Endothelial cell of umbilical vein (primary cell): ENCODE data around the gene MESP1. TPM values are rescaled to one million over a fixed set of nuclear protein-coding genes. Genes with fewer than 3 reads are reported as not detected.

Experiments used
- BruUV-seq: library from RNA; stranded (reverse); fragments of 400-500 nt; replicated peaks from 2 replicates; lab custom pipeline; 2021; lab: Mats Ljungman, UMichigan
- CTCF ChIA-PET: fragments of 300-600, 350-600 bp; sonication (Branson Sonifier 250); formaldehyde crosslinking; loops from one replicate; lab custom pipeline; 2021; ENCODE audit warnings: antibody characterized with exemption, inconsistent platforms; lab: Charles Lee
- POLR2A ChIA-PET: fragments of 300-600, 350-600 bp; sonication (Branson Sonifier 250); formaldehyde crosslinking; loops from one replicate; lab custom pipeline; 2021; ENCODE audit warnings: antibody characterized with exemption, inconsistent platforms; lab: Charles Lee
- DNase-seq: peaks from one replicate; pipeline ENCODE4 v3.0.0-alpha.2; 2011; ENCODE audit warnings: low read depth, low spot score
- FAIRE-seq: peaks from 2 replicates; lab custom pipeline; 2011; peaks lifted over from hg19 to GRCh38; lab: Jason Lieb, UNC
- H2AFZ ChIP-seq: 2 replicates; pipeline ENCODE4 v1.6.0; 2012; ENCODE audit warnings: low read depth, low read length, control low read depth, inconsistent platforms
- H3K27ac ChIP-seq: 2 replicates; pipeline ENCODE4 v1.5.1; 2011; ENCODE audit warnings: low read depth, mild to moderate bottlenecking, control low read depth, low read length, moderate library complexity; ENCODE audit not compliant: insufficient read depth
- H3K27me3 ChIP-seq, 2 experiments: 2 replicates each; pipeline versions ENCODE4 v1.6.0 to v1.6.1; 2011; ENCODE audit warnings: low read length in 2 of 2, mixed read lengths in 1 of 2; ENCODE audit not compliant: control insufficient read depth in 2 of 2, insufficient read depth in 2 of 2
- H3K36me3 ChIP-seq, 2 experiments: 2 replicates in 1 of 2; 3 replicates in 1 of 2; pipeline ENCODE4 v1.5.1; 2011; ENCODE audit warnings: low read length in 2 of 2, mild to moderate bottlenecking in 1 of 2, moderate library complexity in 1 of 2; ENCODE audit not compliant: control insufficient read depth in 2 of 2, insufficient read depth in 2 of 2; ENCODE audit errors: extremely low read depth in 1 of 2
- H3K4me1 ChIP-seq: 3 replicates; pipeline ENCODE4 v1.5.1; 2011; ENCODE audit warnings: mild to moderate bottlenecking, low read length; ENCODE audit not compliant: control insufficient read depth, insufficient read depth; ENCODE audit errors: extremely low read depth
- H3K4me2 ChIP-seq: 2 replicates; pipeline ENCODE4 v1.6.1; 2011; ENCODE audit warnings: low read length, control low read depth, mixed read lengths; ENCODE audit not compliant: insufficient read depth
- H3K4me3 ChIP-seq, 3 experiments: fragments of 200-600 bp in 1 of 3; sonication (generic), shearing (Covaris generic) in 1 of 3; replicated peaks in 1 of 3; 2 replicates each; pipeline ENCODE4 v1.5.1; 2011 to 2016; ENCODE audit warnings: control low read depth in 3 of 3, low read length in 3 of 3, mild to moderate bottlenecking in 2 of 3, inconsistent platforms in 1 of 3, low read depth in 1 of 3, moderate library complexity in 1 of 3; ENCODE audit not compliant: insufficient read depth in 1 of 3
- H3K79me2 ChIP-seq: 2 replicates; pipeline ENCODE4 v1.6.0; 2012; ENCODE audit warnings: low read length, inconsistent platforms; ENCODE audit not compliant: control insufficient read depth, insufficient read depth
- H3K9ac ChIP-seq: replicated peaks from 2 replicates; pipeline ENCODE3; 2011; ENCODE audit warnings: low read length, control low read depth; ENCODE audit not compliant: insufficient read depth; ENCODE audit errors: extremely low read depth
- H3K9me1 ChIP-seq: replicated peaks from 3 replicates; pipeline ENCODE4 v1.6.0; 2011; ENCODE audit warnings: mild to moderate bottlenecking, low read length; ENCODE audit not compliant: control insufficient read depth, insufficient read depth; ENCODE audit errors: extremely low read depth
- H3K9me3 ChIP-seq: replicated peaks from 2 replicates; pipeline ENCODE4 v1.5.1; 2012; ENCODE audit warnings: low read length, inconsistent platforms; ENCODE audit not compliant: control insufficient read depth, insufficient read depth
- H4K20me1 ChIP-seq: replicated peaks from 2 replicates; pipeline ENCODE3; 2011; ENCODE audit warnings: mild to moderate bottlenecking, low read length; ENCODE audit not compliant: control insufficient read depth, insufficient read depth; ENCODE audit errors: extremely low read depth
- CTCF ChIP-seq, 2 donors: IDR thresholded peaks; 1 replicate in 1 of 2; 2 replicates in 1 of 2; pipeline ENCODE4 v1.5.1; 2011; ENCODE audit warnings: low read length in 2 of 2, mild to moderate bottlenecking in 2 of 2, moderate library complexity in 2 of 2, control low read depth in 1 of 2, inconsistent platforms in 1 of 2, low read depth in 1 of 2; ENCODE audit not compliant: insufficient read depth in 1 of 2; ENCODE audit errors: extremely low read depth in 1 of 2
- EZH2 ChIP-seq: IDR thresholded peaks from 2 replicates; pipeline ENCODE4 v1.6.1; 2012; ENCODE audit warnings: borderline replicate concordance, low read depth, mild to moderate bottlenecking, moderate library complexity, low read length, inconsistent platforms; ENCODE audit not compliant: severe bottlenecking
- GATA2 ChIP-seq: IDR thresholded peaks from 2 replicates; pipeline ENCODE4 v1.7.0; 2011; ENCODE audit warnings: low read depth, mild to moderate bottlenecking, moderate library complexity, mixed read lengths, low read length; ENCODE audit not compliant: insufficient read length, insufficient read depth
- MYC ChIP-seq: IDR thresholded peaks from one replicate; pipeline ENCODE4 v1.6.1; 2011; ENCODE audit warnings: mild to moderate bottlenecking, low read depth, low read length
- POLR2A ChIP-seq: IDR thresholded peaks from 2 replicates; pipeline ENCODE4 v1.6.1; 2012; ENCODE audit warnings: low read depth, mild to moderate bottlenecking, control low read depth, low read length
- POLR2AphosphoS5 ChIP-seq: IDR thresholded peaks from 2 replicates; pipeline ENCODE4 v1.6.1; 2012; ENCODE audit warnings: low read depth, mild to moderate bottlenecking, control low read depth, low read length, moderate library complexity; ENCODE audit not compliant: insufficient read depth
- dilution Hi-C: fragments of 300-500 bp; cut with MboI; formaldehyde crosslinking; loops from one replicate; pipeline ENCODE4 v1.15.0; 2019; ENCODE audit warnings: low sequenced_read_pairs; ENCODE audit not compliant: extremely low pct_ligation_motif_present
- intact Hi-C: fragments of 100-400 bp; cut with micrococcal nuclease; formaldehyde crosslinking; loops from one replicate; pipeline ENCODE4 v1.10.0; 2022
- polyA plus RNA-seq, 4 experiments: library from polyadenylated mRNA; depleted of rRNA in 3 of 4; stranded (reverse) in 3 of 4; unstranded in 1 of 4; fragments of >200 nt; gene quantifications; 2 replicates each; pipeline versions ENCODE4 v1.2.1 to v1.2.3, GENCODE V29; 2011 to 2012; ENCODE audit warnings: missing spikeins in 1 of 4
- total RNA-seq: library from RNA; stranded (reverse); gene quantifications from 2 replicates; pipeline ENCODE4 v1.2.3, GENCODE V29; 2021
- TF ChIP-seq, protein P1 (sequence below): IDR thresholded peaks from 2 replicates; pipeline ENCODE4 v1.6.1; 2011; ENCODE audit not compliant: insufficient read depth, insufficient read length

MESP1 gene
- total and polyA plus RNA-seq, 2 donors (not counting 3 experiments of a cell fraction or from before 2014, with no cell fraction given) = 0.68 to 1.7 TPM

DNA sequence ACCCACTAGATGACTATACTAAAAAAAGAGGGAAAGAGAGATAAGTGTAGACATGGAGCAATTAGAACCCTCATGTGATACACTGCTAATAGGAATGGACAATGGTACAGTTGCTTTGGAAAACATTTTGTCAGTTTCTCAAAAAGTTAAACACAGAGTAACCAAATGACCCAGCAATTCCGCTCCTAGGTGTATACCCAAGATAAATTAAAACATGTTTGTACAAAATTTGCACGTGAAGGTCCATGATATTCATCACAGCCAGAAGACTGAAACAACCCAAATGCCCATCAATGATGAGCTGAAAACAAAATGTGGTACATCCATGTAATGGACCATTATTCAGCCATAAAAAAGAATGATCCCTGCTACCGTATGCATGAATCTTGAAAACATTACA lies 36.9 kb upstream of the MESP1 start:
- no peaks in the 10 kb centered on the region for H4K20me1 ChIP-seq
- ChIA-PET POLR2A (no interaction called here), CTCF (interaction anchor here (1.5 to 2.7 kb wide), 2 partner anchors 27 to 87 kb away, joined by 8 read pairs; no protein-coding TSS in a partner anchor)
- no peak overlapping the region for H3K4me2 ChIP-seq
- no peaks in the 10 kb centered on the region for H3K9me1 ChIP-seq
- DNase-seq (no peak), FAIRE-seq (no peak)
- no peaks in the 10 kb centered on the region for H3K79me2 ChIP-seq
- no peak overlapping the region for H3K4me3 ChIP-seq
- intact Hi-C loops = no loop called here
- H3K36me3 ChIP-seq = peaks cover 7 to 30% of the 10 kb centered on the region in 2 experiments
- H2AFZ ChIP-seq = no peak overlapping the region
- BruUV-seq = no TSS peak
- dilution Hi-C loops = no loop called here
- no peak overlapping the region for H3K9ac ChIP-seq
- H3K4me1 ChIP-seq = no peaks in the 10 kb centered on the region
- TF ChIP-seq, protein P1, sequence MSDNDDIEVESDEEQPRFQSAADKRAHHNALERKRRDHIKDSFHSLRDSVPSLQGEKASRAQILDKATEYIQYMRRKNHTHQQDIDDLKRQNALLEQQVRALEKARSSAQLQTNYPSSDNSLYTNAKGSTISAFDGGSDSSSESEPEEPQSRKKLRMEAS = no peak
- no peak for TF ChIP-seq POLR2AphosphoS5
- no peak for TF ChIP-seq GATA2
- no peak for TF ChIP-seq POLR2A
- no peak for TF ChIP-seq EZH2
- TF ChIP-seq CTCF (IDR thresholded peaks at IDR 0.05; ENCODE audit: extremely low read depth in 1 of 2, insufficient read depth in 1 of 2, low read depth in 1 of 2, low read length in 2 of 2) = no peak
- no peak for TF ChIP-seq MYC
- H3K27ac ChIP-seq = no peak overlapping the region
- H3K27me3 ChIP-seq = no peaks in the 10 kb centered on the region
- H3K9me3 ChIP-seq = no peaks in the 10 kb centered on the region
